ENCODE measurements around the gene MB. TPM values are rescaled to one million over a fixed set of nuclear protein-coding genes. Genes with fewer than 3 reads are reported as not detected.

Gene MB
- polyA plus RNA-seq, 3 donors = not detected

GRCh38 chr22:35638410-35638809, 21.3 kb upstream of the MB start:
- Mint-ChIP-seq H3K9me3 (peaks cover 0 to 1% (median 0%) of the 10 kb centered on the region in 7 donors), H3K27ac (peak overlapping the region in 1 of 7 donors; percentile 63), H3K27me3 (ENCODE audit: low read depth in 3 of 3) (peaks cover 3 to 5% (median 3%) of the 10 kb centered on the region in 3 donors), H3K36me3 (no peaks in the 10 kb centered on the region), H3K4me3 (no peak overlapping the region), H3K4me1 (peaks cover 18% of the 10 kb centered on the region)
- no peaks in the 10 kb centered on the region for H3K79me2 ChIP-seq (ENCODE audit: insufficient read depth, low read length)
- TF ChIP-seq CTCF (IDR thresholded peaks at IDR 0.05) = no peak
- H3K4me2 ChIP-seq (replicated peaks; ENCODE audit: extremely low read depth, low read length, poor library complexity, severe bottlenecking) = no peak overlapping the region
- WGBS (ENCODE audit: insufficient coverage) = 94% methylated on average over 11 of the region's 13 CpGs
- no peak overlapping the region for H3K4me3 ChIP-seq (replicated peaks in 1 of 3; ENCODE audit: low read depth in 2 of 3, low read length in 3 of 3)
- no peak overlapping the region for H3K27ac ChIP-seq (ENCODE audit: low read depth in 1 of 2, low read length in 2 of 2)
- intact Hi-C loops (cut with micrococcal nuclease) = loop anchor here in 1 of 2 donors (10.0 kb wide), 1 partner anchor 276 kb away; no protein-coding TSS in a partner anchor
- H3K9me3 ChIP-seq (replicated peaks in 1 of 2; ENCODE audit: control insufficient read depth in 1 of 2, insufficient read depth in 1 of 2, low read length in 2 of 2) = no peaks in the 10 kb centered on the region
- no peaks in the 10 kb centered on the region for H3K27me3 ChIP-seq (ENCODE audit: control insufficient read depth in 2 of 2, insufficient read depth in 2 of 2, low read length in 2 of 2)
- DNase-seq = no peak
- no peaks in the 10 kb centered on the region for H4K20me1 ChIP-seq (ENCODE audit: insufficient read depth, low read length)
- no peak overlapping the region for H3K9ac ChIP-seq (ENCODE audit: insufficient read depth, low read length, poor library complexity, severe bottlenecking)
- H2AFZ ChIP-seq (ENCODE audit: insufficient read depth, low read depth, low read length, poor library complexity, severe bottlenecking) = no peak overlapping the region
- peaks cover 9 to 11% of the 10 kb centered on the region in 2 donors for H3K4me1 ChIP-seq (ENCODE audit: control insufficient read depth in 1 of 2, insufficient read depth in 2 of 2, low read length in 2 of 2)
- no peaks in the 10 kb centered on the region for H3K36me3 ChIP-seq (replicated peaks in 1 of 2; ENCODE audit: control insufficient read depth in 1 of 2, insufficient read depth in 2 of 2, low read length in 2 of 2)

GRCh38 chr22:35638001-35638400, 20.9 kb upstream of the MB start:
- Mint-ChIP-seq H3K9me3 (peaks cover 0 to 1% (median 0%) of the 10 kb centered on the region in 7 donors), H3K4me3 (no peak overlapping the region), H3K27ac (no peak overlapping the region), H3K27me3 (ENCODE audit: low read depth in 3 of 3) (peaks cover 3 to 5% (median 3%) of the 10 kb centered on the region in 3 donors), H3K4me1 (peaks cover 22% of the 10 kb centered on the region), H3K36me3 (no peaks in the 10 kb centered on the region)
- Histone ChIP-seq H2AFZ (ENCODE audit: insufficient read depth, low read depth, low read length, poor library complexity, severe bottlenecking) (no peak overlapping the region), H3K79me2 (ENCODE audit: insufficient read depth, low read length) (no peaks in the 10 kb centered on the region), H3K4me1 (ENCODE audit: control insufficient read depth in 1 of 2, insufficient read depth in 2 of 2, low read length in 2 of 2) (peaks cover 9 to 13% of the 10 kb centered on the region in 2 donors), H3K36me3 (replicated peaks in 1 of 2; ENCODE audit: control insufficient read depth in 1 of 2, insufficient read depth in 2 of 2, low read length in 2 of 2) (no peaks in the 10 kb centered on the region), H3K27ac (ENCODE audit: low read depth in 1 of 2, low read length in 2 of 2) (no peak overlapping the region), H3K9ac (ENCODE audit: insufficient read depth, low read length, poor library complexity, severe bottlenecking) (no peak overlapping the region), H3K9me3 (replicated peaks in 1 of 2; ENCODE audit: control insufficient read depth in 1 of 2, insufficient read depth in 1 of 2, low read length in 2 of 2) (no peaks in the 10 kb centered on the region), H3K27me3 (ENCODE audit: control insufficient read depth in 2 of 2, insufficient read depth in 2 of 2, low read length in 2 of 2) (no peaks in the 10 kb centered on the region), H3K4me3 (replicated peaks in 1 of 3; ENCODE audit: low read depth in 2 of 3, low read length in 3 of 3) (no peak overlapping the region), H3K4me2 (replicated peaks; ENCODE audit: extremely low read depth, low read length, poor library complexity, severe bottlenecking) (no peak overlapping the region), H4K20me1 (ENCODE audit: insufficient read depth, low read length) (no peaks in the 10 kb centered on the region)
- intact Hi-C loops (cut with micrococcal nuclease) = loop anchor here in 1 of 2 donors (10.0 kb wide), 1 partner anchor 277 kb away; no protein-coding TSS in a partner anchor
- no peak for TF ChIP-seq CTCF (IDR thresholded peaks at IDR 0.05)
- no peak for DNase-seq
- 88% methylated on average over 3 of the region's 5 CpGs for WGBS (ENCODE audit: insufficient coverage)
